Astrocyte (in vitro differentiated cells and primary cell): Measurements from ENCODE around the gene FRRS1. TPM values are rescaled to one million over a fixed set of nuclear protein-coding genes. Genes with fewer than 3 reads are reported as not detected.

Experiments
- DNase-seq: peaks from one replicate; pipeline ENCODE4 v3.0.0-alpha.2; 2010; ENCODE audit warnings: low read depth
- FAIRE-seq: peaks from 2 replicates; lab custom pipeline; 2011; peaks lifted over from hg19 to GRCh38; lab: Jason Lieb, UNC
- H2AFZ ChIP-seq: 2 replicates; pipeline ENCODE4 v1.6.0; 2012; ENCODE audit warnings: low read depth, low read length, inconsistent platforms
- H3K27ac ChIP-seq: 2 replicates; pipeline ENCODE4 v1.5.1; 2011; ENCODE audit warnings: low read depth, low read length, inconsistent platforms
- H3K27me3 ChIP-seq: 2 replicates; pipeline ENCODE4 v1.6.0; 2011; ENCODE audit warnings: low read length, inconsistent platforms; ENCODE audit not compliant: insufficient read depth
- H3K36me3 ChIP-seq: 2 replicates; pipeline ENCODE4 v1.5.1; 2011; ENCODE audit warnings: low read length, inconsistent platforms; ENCODE audit not compliant: insufficient read depth
- H3K4me1 ChIP-seq: 2 replicates; pipeline ENCODE4 v1.5.1; 2011; ENCODE audit warnings: low read length, inconsistent platforms; ENCODE audit not compliant: insufficient read depth
- H3K4me2 ChIP-seq: 2 replicates; pipeline ENCODE4 v1.6.0; 2012; ENCODE audit warnings: low read length, inconsistent platforms
- H3K4me3 ChIP-seq: 2 replicates; pipeline ENCODE4 v1.5.1; 2011; ENCODE audit warnings: low read depth, mild to moderate bottlenecking, low read length, inconsistent platforms; ENCODE audit not compliant: insufficient read depth
- H3K79me2 ChIP-seq: 2 replicates; pipeline ENCODE4 v1.6.0; 2012; ENCODE audit warnings: mild to moderate bottlenecking, low read length, inconsistent platforms; ENCODE audit not compliant: insufficient read depth
- H3K9ac ChIP-seq: 2 replicates; pipeline ENCODE4 v1.6.0; 2012; ENCODE audit warnings: mild to moderate bottlenecking, low read length, inconsistent platforms
- H3K9me3 ChIP-seq: 2 replicates; pipeline ENCODE4 v1.5.1; 2012; ENCODE audit warnings: low read depth, mild to moderate bottlenecking, low read length, inconsistent platforms; ENCODE audit not compliant: insufficient read depth
- H4K20me1 ChIP-seq: 2 replicates; pipeline ENCODE4 v1.6.0; 2012; ENCODE audit warnings: low read length, inconsistent platforms; ENCODE audit not compliant: insufficient read depth
- H3K27ac Mint-ChIP-seq: one replicate; pipeline ENCODE4 v1.8.0; 2021; ENCODE audit warnings: mild to moderate bottlenecking, mixed read lengths; ENCODE audit not compliant: unreplicated experiment
- H3K27me3 Mint-ChIP-seq: one replicate; pipeline ENCODE4 v1.8.0; 2021; ENCODE audit warnings: low read depth, mixed read lengths; ENCODE audit not compliant: unreplicated experiment
- H3K36me3 Mint-ChIP-seq: one replicate; pipeline ENCODE4 v1.8.0; 2021; ENCODE audit warnings: low read depth, mixed read lengths; ENCODE audit not compliant: unreplicated experiment
- H3K4me1 Mint-ChIP-seq: one replicate; pipeline ENCODE4 v1.8.0; 2021; ENCODE audit warnings: low read depth, mixed read lengths; ENCODE audit not compliant: unreplicated experiment
- H3K4me3 Mint-ChIP-seq: one replicate; pipeline ENCODE4 v1.8.0; 2021; ENCODE audit warnings: mild to moderate bottlenecking, moderate library complexity, mixed read lengths; ENCODE audit not compliant: unreplicated experiment
- H3K9me3 Mint-ChIP-seq: one replicate; pipeline ENCODE4 v1.8.0; 2021; ENCODE audit warnings: mild to moderate bottlenecking, mixed read lengths; ENCODE audit not compliant: unreplicated experiment
- CTCF ChIP-seq: IDR thresholded peaks from 2 replicates; pipeline ENCODE4 v1.5.1; 2011; ENCODE audit warnings: low read depth, mild to moderate bottlenecking, inconsistent platforms, low read length, moderate library complexity; ENCODE audit not compliant: insufficient read depth
- EZH2 ChIP-seq: IDR thresholded peaks from 2 replicates; pipeline ENCODE4 v1.6.1; 2012; ENCODE audit warnings: mild to moderate bottlenecking, low read length, inconsistent platforms; ENCODE audit not compliant: insufficient read depth
- total RNA-seq: library from RNA; stranded (reverse); gene quantifications from 2 replicates; pipeline ENCODE4 v1.2.1, GENCODE V29; 2021

Gene FRRS1
- total RNA-seq, 1 donor from 2014 or later: 4.5 TPM

GRCh38 chr1:99788896-99789295, 22.5 kb upstream of the FRRS1 start:
- H3K4me3 ChIP-seq: no peak overlapping the region
- TF ChIP-seq EZH2 (no peak), CTCF (no peak)
- FAIRE-seq: no peak

GRCh38 chr1:99786751-99787501, 20.5 kb upstream of the FRRS1 start:
- Mint-ChIP-seq H3K9me3 (peaks cover 4% of the 10 kb centered on the region), H3K27me3 (no peaks in the 10 kb centered on the region), H3K4me3 (no peak overlapping the region), H3K36me3 (no peaks in the 10 kb centered on the region), H3K4me1 (no peaks in the 10 kb centered on the region), H3K27ac (no peak overlapping the region)
- H3K4me1 ChIP-seq: no peaks in the 10 kb centered on the region
- no peak overlapping the region for H2AFZ ChIP-seq
- H3K27me3 ChIP-seq: peaks cover 3% of the 10 kb centered on the region
- no peaks in the 10 kb centered on the region for H4K20me1 ChIP-seq
- DNase-seq: no peak
- H3K27ac ChIP-seq: no peak overlapping the region
- FAIRE-seq: no peak
- no peak overlapping the region for H3K9ac ChIP-seq
- H3K4me3 ChIP-seq: no peak overlapping the region
- H3K79me2 ChIP-seq: no peaks in the 10 kb centered on the region
- no peak overlapping the region for H3K4me2 ChIP-seq
- H3K36me3 ChIP-seq: no peaks in the 10 kb centered on the region
- H3K9me3 ChIP-seq: no peaks in the 10 kb centered on the region
- TF ChIP-seq EZH2: no peak
- TF ChIP-seq CTCF: no peak

More at GRCh38 chr1:99788896-99789295, 22.5 kb upstream of the FRRS1 start:
- H3K4me1 Mint-ChIP-seq: no peaks in the 10 kb centered on the region
- H3K27ac ChIP-seq: no peak overlapping the region
- H3K27me3 Mint-ChIP-seq: no peaks in the 10 kb centered on the region
- no peak overlapping the region for H3K4me2 ChIP-seq
- no peak for DNase-seq
- no peak overlapping the region for H3K4me3 Mint-ChIP-seq
- H3K9ac ChIP-seq: no peak overlapping the region
- H3K27me3 ChIP-seq: peaks cover 3% of the 10 kb centered on the region
- no peaks in the 10 kb centered on the region for H3K9me3 ChIP-seq
- no peaks in the 10 kb centered on the region for H3K36me3 ChIP-seq
- H2AFZ ChIP-seq: no peak overlapping the region
- no peak overlapping the region for H3K27ac Mint-ChIP-seq
- H4K20me1 ChIP-seq: no peaks in the 10 kb centered on the region
- no peaks in the 10 kb centered on the region for H3K79me2 ChIP-seq
- no peaks in the 10 kb centered on the region for H3K36me3 Mint-ChIP-seq
- H3K4me1 ChIP-seq: no peaks in the 10 kb centered on the region
- H3K9me3 Mint-ChIP-seq: peaks cover 4% of the 10 kb centered on the region

- Histone ChIP-seq H3K79me2 (no peaks in the 10 kb centered on the region), H3K4me3 (no peak overlapping the region), H3K36me3 (no peaks in the 10 kb centered on the region), H3K27ac (no peak overlapping the region), H3K4me2 (no peak overlapping the region), H3K27me3 (peaks cover 6% of the 10 kb centered on the region), H4K20me1 (no peaks in the 10 kb centered on the region), H3K4me1 (no peaks in the 10 kb centered on the region), H3K9ac (no peak overlapping the region), H3K9me3 (no peaks in the 10 kb centered on the region), H2AFZ (no peak overlapping the region)
- peaks cover 6% of the 10 kb centered on the region for H3K9me3 Mint-ChIP-seq
- H3K27me3 Mint-ChIP-seq: peaks cover 6% of the 10 kb centered on the region
- H3K4me3 Mint-ChIP-seq: no peak overlapping the region
- no peak for TF ChIP-seq EZH2
- no peak for TF ChIP-seq CTCF
- no peaks in the 10 kb centered on the region for H3K36me3 Mint-ChIP-seq
- H3K27ac Mint-ChIP-seq: no peak overlapping the region
- DNase-seq: no peak
- no peak for FAIRE-seq
- H3K4me1 Mint-ChIP-seq: no peaks in the 10 kb centered on the region
Measured at GRCh38 chr1:99784809-99785255, 18.4 kb upstream of the FRRS1 start.
